Pancreas (tissue), 10 donors: ENCODE measurements around the gene MYO9A. TPM values are rescaled to one million over a fixed set of nuclear protein-coding genes. Genes with fewer than 3 reads are reported as not detected.

ENCODE experiments used
- ATAC-seq, 4 donors: fragments of 200-7000 bp; cut with Tn5 transposase; one replicate each; pipeline versions ENCODE4 v1.8.0 to v1.9.1; 2020; ENCODE audit warnings: mild to moderate bottlenecking in 4 of 4, moderate library complexity in 4 of 4
- DNase-seq, 6 donors: peaks; one replicate each; pipeline ENCODE4 v3.0.0-alpha.2; 2020
- FAIRE-seq: peaks from 2 replicates; lab custom pipeline; 2012; peaks lifted over from hg19 to GRCh38; lab: Jason Lieb, UNC
- H3K27ac ChIP-seq, 4 donors: fragments of 200-600 bp; sonication (generic); 1 replicate in 3 of 4; 2 replicates in 1 of 4; pipeline versions ENCODE4 v1.5.0 to v1.8.0; 2020
- H3K27me3 ChIP-seq, 4 donors: fragments of 200-600 bp; one replicate each; pipeline ENCODE4 v1.8.0; 2021
- H3K36me3 ChIP-seq, 3 donors: fragments of 200-600 bp; sonication (generic) in 1 of 3; one replicate each; pipeline versions ENCODE4 v1.5.0 to v1.8.0; 2020 to 2021
- H3K4me1 ChIP-seq, 3 donors: fragments of 200-600 bp; one replicate each; pipeline ENCODE4 v1.8.0; 2021
- H3K4me3 ChIP-seq, 4 donors: fragments of 200-600 bp; sonication (generic) in 2 of 4; one replicate each; pipeline versions ENCODE4 v1.5.0 to v1.8.0; 2020 to 2021
- H3K9me3 ChIP-seq, 4 donors: fragments of 200-600 bp; one replicate each; pipeline ENCODE4 v1.8.0; 2021
- CTCF ChIP-seq, 4 donors: fragments of 200-600 bp; sonication (generic) in 3 of 4; IDR thresholded peaks; one replicate each; pipeline versions ENCODE4 v1.5.0 to v1.8.0; 2021; ENCODE audit warnings: antibody characterized with exemption in 4 of 4
- WGBS, 2 donors: extraction: QIAGEN DNeasy Blood & Tissue Kit; methylation state at CpG; one replicate each; pipeline ENCODE4 v1.1.7; 2013; 5-methylcytosine and 5-hydroxymethylcytosine counted together
- intact Hi-C, 3 donors: fragments of 100-400 bp; cut with DNase I; formaldehyde crosslinking; loops; one replicate each; pipeline versions ENCODE4 v1.11.1 to v1.14.2; 2022
- polyA plus RNA-seq, 2 donors: library from polyadenylated mRNA; stranded (reverse); fragments of 200-250 nt; gene quantifications; one replicate each; pipeline ENCODE4 v1.2.3, GENCODE V29; 2013
- total RNA-seq, 6 donors: library from RNA; stranded (reverse); fragmentation: NEBNext Ultra II Directional in 4 of 6; extraction: Animal tissue kit (Norgen Biotek cat#: 25700) in 4 of 6; gene quantifications; one replicate each; pipeline versions ENCODE4 v1.2.1 to v1.2.4, GENCODE V29; 2021 to 2023
- donor health status: healthy with polysubstance abuse.
- donor health status: DM: no; HTN: no; CAD: no; lungs with moderate emphysema.
- donor health status: DM: no; HTN: no; CAD: no.
- donor health status: control.
- donor health status: control.
- donor health status: Bipolar disorder and iron deficiency.
- donor health status: DM: yes; HTN: yes; CAD: no.
- donor health status: DM: no; HTN: no; CAD: no.
- donor health status: DM: no; HTN: no; CAD: no.
- donor health status: DM: yes; HTN: yes; CAD: no.

Gene MYO9A
- total and polyA plus RNA-seq, 8 donors = 1.2 to 21.0 (median 7.8) TPM

GRCh38 chr15:72070817-72071447 lies 47.0 kb downstream of the MYO9A start:
- no peak for FAIRE-seq
- 89 to 90% methylated on average over 1 of the region's 1 CpG for WGBS, 2 donors

GRCh38 chr15:72068856-72069255 lies 49.1 kb downstream of the MYO9A start:
- no peaks in the 10 kb centered on the region for H3K27me3 ChIP-seq
- H3K36me3 ChIP-seq = no peaks in the 10 kb centered on the region
- no peak overlapping the region for H3K4me3 ChIP-seq
- DNase-seq (no peak), FAIRE-seq (no peak), ATAC-seq (no peak)
- intact Hi-C loops = no loop called here
- no peaks in the 10 kb centered on the region for H3K4me1 ChIP-seq
- H3K9me3 ChIP-seq = no peaks in the 10 kb centered on the region
- no peak overlapping the region for H3K27ac ChIP-seq
- no peak for TF ChIP-seq CTCF (IDR thresholded peaks at IDR 0.05)

More at GRCh38 chr15:72070817-72071447, 47.0 kb downstream of the MYO9A start:
- Histone ChIP-seq H3K27ac (no peak overlapping the region), H3K27me3 (no peaks in the 10 kb centered on the region), H3K4me3 (no peak overlapping the region), H3K9me3 (no peaks in the 10 kb centered on the region), H3K4me1 (no peaks in the 10 kb centered on the region), H3K36me3 (no peaks in the 10 kb centered on the region)
- no peak for ATAC-seq
- intact Hi-C loops = no loop called here
- no peak for TF ChIP-seq CTCF (IDR thresholded peaks at IDR 0.05)
- no peak for DNase-seq

- H3K36me3 ChIP-seq = no peaks in the 10 kb centered on the region
- ATAC-seq = no peak
- H3K4me3 ChIP-seq = no peak overlapping the region
- no peaks in the 10 kb centered on the region for H3K9me3 ChIP-seq
- DNase-seq = no peak
- no peak for TF ChIP-seq CTCF (IDR thresholded peaks at IDR 0.05)
- H3K27me3 ChIP-seq = no peaks in the 10 kb centered on the region
- intact Hi-C loops = no loop called here
- H3K27ac ChIP-seq = no peak overlapping the region
- 85 to 87% methylated on average over 2 of the region's 2 CpGs for WGBS, 2 donors
- FAIRE-seq = no peak
- H3K4me1 ChIP-seq = no peaks in the 10 kb centered on the region
Observed at GRCh38 chr15:72065801-72066200, 52.1 kb downstream of the MYO9A start.

- no peaks in the 10 kb centered on the region for H3K4me1 ChIP-seq
- H3K4me3 ChIP-seq = no peak overlapping the region
- H3K27ac ChIP-seq = no peak overlapping the region
- no peak for DNase-seq
- no peaks in the 10 kb centered on the region for H3K9me3 ChIP-seq
- no peaks in the 10 kb centered on the region for H3K36me3 ChIP-seq
- no peak for TF ChIP-seq CTCF (IDR thresholded peaks at IDR 0.05)
- ATAC-seq = no peak
- H3K27me3 ChIP-seq = no peaks in the 10 kb centered on the region
- intact Hi-C loops = no loop called here
- FAIRE-seq = no peak
Observed at GRCh38 chr15:72063186-72063585, 54.8 kb downstream of the MYO9A start.

- no peak for FAIRE-seq
- no peak for ATAC-seq
Observed at GRCh38 chr15:72062319-72062718, 55.6 kb downstream of the MYO9A start.

More at GRCh38 chr15:72062319-72062718, 55.6 kb downstream of the MYO9A start:
- Histone ChIP-seq H3K4me3 (no peak overlapping the region), H3K27me3 (no peaks in the 10 kb centered on the region), H3K4me1 (no peaks in the 10 kb centered on the region), H3K9me3 (no peaks in the 10 kb centered on the region), H3K36me3 (no peaks in the 10 kb centered on the region), H3K27ac (no peak overlapping the region)
- no peak for DNase-seq
- intact Hi-C loops = no loop called here
- no peak for TF ChIP-seq CTCF (IDR thresholded peaks at IDR 0.05)
